Hepatocyte (in vitro differentiated cells): Measurements from ENCODE around the gene GRK5. TPM values are rescaled to one million over a fixed set of nuclear protein-coding genes. Genes with fewer than 3 reads are reported as not detected.

ENCODE experiments used
- DNase-seq: peaks from one replicate; pipeline ENCODE4 v3.0.0-alpha.2; 2016; ENCODE audit warnings: low spot score
- H2AFZ ChIP-seq: fragments of 200-600 bp; sonication (generic); 2 replicates; pipeline ENCODE4 v1.6.0; 2016; ENCODE audit warnings: antibody characterized with exemption, mild to moderate bottlenecking
- H3K27ac ChIP-seq: fragments of 200-600 bp; sonication (generic); 2 replicates; pipeline ENCODE4 v1.5.1; 2016; ENCODE audit warnings: mild to moderate bottlenecking
- H3K27me3 ChIP-seq: fragments of 200-600 bp; sonication (generic); 2 replicates; pipeline ENCODE4 v1.6.1; 2016
- H3K36me3 ChIP-seq: fragments of 200-600 bp; sonication (generic); replicated peaks from 2 replicates; pipeline ENCODE4 v1.5.1; 2016; ENCODE audit warnings: low read depth; ENCODE audit not compliant: insufficient read depth
- H3K4me1 ChIP-seq: fragments of 200-600 bp; sonication (generic); 2 replicates; pipeline ENCODE4 v1.5.1; 2016; ENCODE audit warnings: mild to moderate bottlenecking, moderate library complexity; ENCODE audit not compliant: insufficient read depth
- H3K4me2 ChIP-seq: fragments of 200-600 bp; sonication (generic); 2 replicates; pipeline ENCODE4 v1.6.0; 2016
- H3K4me3 ChIP-seq: fragments of 200-600 bp; sonication (generic); 2 replicates; pipeline ENCODE4 v1.5.1; 2016; ENCODE audit warnings: mild to moderate bottlenecking
- H3K79me2 ChIP-seq: fragments of 200-600 bp; sonication (generic); 2 replicates; pipeline ENCODE4 v1.6.0; 2017; ENCODE audit warnings: mild to moderate bottlenecking
- H3K9me2 ChIP-seq: fragments of 200-600 bp; sonication (generic); replicated peaks from 2 replicates; pipeline ENCODE4 v1.6.0; 2017; ENCODE audit warnings: mild to moderate bottlenecking; ENCODE audit not compliant: insufficient read depth
- H3K9me3 ChIP-seq: fragments of 200-600 bp; sonication (generic); 2 replicates; pipeline ENCODE4 v1.5.1; 2016; ENCODE audit warnings: low read depth, mild to moderate bottlenecking
- H4K20me1 ChIP-seq: fragments of 200-600 bp; sonication (generic); 2 replicates; pipeline ENCODE4 v1.6.0; 2016; ENCODE audit warnings: mild to moderate bottlenecking; ENCODE audit not compliant: insufficient read depth, poor library complexity, severe bottlenecking
- EZH2 ChIP-seq: fragments of 200-600 bp; sonication (generic); IDR thresholded peaks from 2 replicates; pipeline ENCODE4 v1.6.1; 2016; ENCODE audit warnings: antibody characterized with exemption, mild to moderate bottlenecking, borderline replicate concordance
- EZH2phosphoT487 ChIP-seq: fragments of 200-600 bp; sonication (generic); IDR thresholded peaks from one replicate; pipeline ENCODE4 v1.6.1; 2018; ENCODE audit warnings: antibody characterized with exemption, mild to moderate bottlenecking, low read depth, moderate library complexity; ENCODE audit not compliant: unreplicated experiment, severe bottlenecking
- WGBS: methylation state at CpG from one replicate; pipeline ENCODE4 v1.1.6; 2016; ENCODE audit warnings: low lambda C conversion rate; ENCODE audit errors: missing lambda C conversion rate; 5-methylcytosine and 5-hydroxymethylcytosine counted together
- polyA plus RNA-seq: library from polyadenylated mRNA; unstranded; fragments of >200 nt; fragmentation: Nextera tagmentation; extraction: Ambion mirVana; gene quantifications from 2 replicates; pipeline ENCODE4 v1.2.1, GENCODE V29; 2016
- total RNA-seq: library from RNA; depleted of rRNA; stranded (reverse); fragments of >200 nt; gene quantifications from 2 replicates; pipeline ENCODE4 v1.2.3, GENCODE V29; 2014
- TF ChIP-seq, protein P1 (sequence below): fragments of 200-600 bp; sonication (generic); IDR thresholded peaks from 2 replicates; pipeline ENCODE4 v1.5.1; 2016; ENCODE audit warnings: antibody characterized with exemption, mild to moderate bottlenecking; ENCODE audit not compliant: poor library complexity

The GRK5 gene
- total and polyA plus RNA-seq, 2 experiments from 2014 or later, result 7.6 to 19.9 TPM

DNA sequence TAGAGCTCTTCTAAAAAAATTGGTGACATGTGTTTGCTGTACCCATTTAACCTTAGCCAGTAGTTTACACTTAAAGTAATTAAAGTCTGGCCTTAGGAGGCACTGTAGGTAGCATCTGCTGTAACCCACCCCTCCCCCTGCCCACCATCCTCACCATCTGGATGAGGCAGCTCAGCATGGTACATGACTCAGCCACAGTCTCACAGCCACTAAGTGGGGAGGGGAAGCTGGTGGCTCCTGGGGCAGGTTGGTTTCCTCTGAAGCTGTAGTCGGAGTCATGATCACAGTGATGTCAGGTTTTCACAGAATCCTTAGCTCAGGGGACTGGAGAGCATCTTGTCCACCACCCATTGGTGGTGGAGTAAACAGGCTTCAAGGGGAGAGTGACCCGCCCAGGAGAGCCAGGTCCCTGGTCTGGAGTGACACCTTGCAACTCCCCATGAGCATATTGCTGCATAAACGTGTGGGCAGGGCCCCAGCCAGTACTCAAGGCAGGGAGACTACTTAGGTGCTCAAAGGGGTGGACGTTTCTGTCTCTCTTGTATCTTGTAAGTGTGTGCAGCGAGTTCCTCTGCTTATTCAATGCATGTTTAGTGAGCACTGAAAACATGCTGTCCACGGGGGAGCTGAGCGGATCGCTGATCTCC lies 125.9 kb downstream of the GRK5 start:
- TF ChIP-seq EZH2 (no peak), EZH2phosphoT487 (no peak)
- TF ChIP-seq, protein P1, sequence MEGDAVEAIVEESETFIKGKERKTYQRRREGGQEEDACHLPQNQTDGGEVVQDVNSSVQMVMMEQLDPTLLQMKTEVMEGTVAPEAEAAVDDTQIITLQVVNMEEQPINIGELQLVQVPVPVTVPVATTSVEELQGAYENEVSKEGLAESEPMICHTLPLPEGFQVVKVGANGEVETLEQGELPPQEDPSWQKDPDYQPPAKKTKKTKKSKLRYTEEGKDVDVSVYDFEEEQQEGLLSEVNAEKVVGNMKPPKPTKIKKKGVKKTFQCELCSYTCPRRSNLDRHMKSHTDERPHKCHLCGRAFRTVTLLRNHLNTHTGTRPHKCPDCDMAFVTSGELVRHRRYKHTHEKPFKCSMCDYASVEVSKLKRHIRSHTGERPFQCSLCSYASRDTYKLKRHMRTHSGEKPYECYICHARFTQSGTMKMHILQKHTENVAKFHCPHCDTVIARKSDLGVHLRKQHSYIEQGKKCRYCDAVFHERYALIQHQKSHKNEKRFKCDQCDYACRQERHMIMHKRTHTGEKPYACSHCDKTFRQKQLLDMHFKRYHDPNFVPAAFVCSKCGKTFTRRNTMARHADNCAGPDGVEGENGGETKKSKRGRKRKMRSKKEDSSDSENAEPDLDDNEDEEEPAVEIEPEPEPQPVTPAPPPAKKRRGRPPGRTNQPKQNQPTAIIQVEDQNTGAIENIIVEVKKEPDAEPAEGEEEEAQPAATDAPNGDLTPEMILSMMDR, result no peak
- Histone ChIP-seq H3K9me2 (no peaks in the 10 kb centered on the region), H4K20me1 (no peaks in the 10 kb centered on the region), H3K4me2 (no peak overlapping the region), H3K27ac (no peak overlapping the region), H3K9me3 (no peaks in the 10 kb centered on the region), H3K4me3 (no peak overlapping the region), H3K4me1 (peaks cover 20% of the 10 kb centered on the region), H2AFZ (no peak overlapping the region), H3K79me2 (peaks cover 4% of the 10 kb centered on the region), H3K36me3 (no peaks in the 10 kb centered on the region), H3K27me3 (no peaks in the 10 kb centered on the region)
- no peak for DNase-seq
- WGBS, result 91% methylated on average over 8 of the region's 8 CpGs

DNA sequence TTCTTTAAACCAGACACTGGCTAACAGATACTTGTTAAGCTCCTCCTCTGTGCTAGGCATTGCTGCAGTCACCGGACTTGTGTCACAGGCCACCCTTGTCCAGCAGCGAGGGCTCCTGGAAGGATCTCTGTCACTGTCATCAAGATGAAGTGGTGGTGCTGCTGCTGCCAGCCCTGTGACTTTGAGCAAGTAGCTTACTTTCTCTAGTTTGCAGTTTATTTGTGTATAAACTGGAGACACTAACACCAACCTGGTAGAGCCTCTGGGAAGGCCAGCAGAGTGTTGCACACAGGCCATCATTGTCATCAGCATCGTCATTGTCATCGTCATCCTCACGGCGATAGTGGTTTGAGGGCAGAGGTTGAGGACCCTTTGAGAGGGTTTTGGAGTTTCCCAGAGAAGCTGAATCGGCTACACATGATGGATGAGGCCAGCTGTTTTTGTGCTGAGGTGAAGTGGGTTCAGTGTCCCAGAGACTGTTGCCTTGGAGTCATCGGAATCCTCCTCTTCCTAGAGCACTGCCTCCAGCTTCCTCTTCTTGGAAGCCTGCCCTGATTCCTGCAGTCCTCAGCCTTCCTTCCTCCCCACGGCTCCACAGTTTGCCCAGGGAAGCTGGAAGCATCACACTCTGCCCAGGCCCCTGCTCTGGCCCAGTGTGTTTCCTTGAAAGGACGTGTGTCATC lies 128.4 kb downstream of the GRK5 start:
- Histone ChIP-seq H3K36me3 (no peaks in the 10 kb centered on the region), H3K27ac (no peak overlapping the region), H2AFZ (no peak overlapping the region), H3K4me3 (no peak overlapping the region), H3K4me2 (peak overlapping the region; percentile 55), H3K9me2 (no peaks in the 10 kb centered on the region), H3K27me3 (no peaks in the 10 kb centered on the region), H3K4me1 (peaks cover 27% of the 10 kb centered on the region), H4K20me1 (no peaks in the 10 kb centered on the region), H3K9me3 (no peaks in the 10 kb centered on the region), H3K79me2 (peaks cover 4% of the 10 kb centered on the region)
- 85% methylated on average over 10 of the region's 10 CpGs for WGBS
- no peak for DNase-seq
- TF ChIP-seq, protein P1, result no peak
- TF ChIP-seq EZH2, result no peak
- TF ChIP-seq EZH2phosphoT487, result no peak

- Histone ChIP-seq H3K36me3 (no peaks in the 10 kb centered on the region), H3K9me2 (no peaks in the 10 kb centered on the region), H3K9me3 (no peaks in the 10 kb centered on the region), H3K79me2 (peaks cover 4% of the 10 kb centered on the region), H3K4me2 (no peak overlapping the region), H3K4me1 (peaks cover 30% of the 10 kb centered on the region), H3K27me3 (no peaks in the 10 kb centered on the region), H3K4me3 (no peak overlapping the region), H2AFZ (no peak overlapping the region), H3K27ac (no peak overlapping the region), H4K20me1 (no peaks in the 10 kb centered on the region)
- no peak for DNase-seq
- TF ChIP-seq, protein P1, result no peak
- TF ChIP-seq EZH2 (no peak), EZH2phosphoT487 (no peak)
- WGBS, result 91% methylated on average over 17 of the region's 17 CpGs
Observed at GRCh38 chr10:119336599-119336998, 129.2 kb downstream of the GRK5 start.
